SKM-1 treated with dmso at 0.1 percent for 144 hours (cell line): ENCODE results near the gene RTL9.
"Not testable (repeated sequence)": the region's sequence is repeated elsewhere in the genome, so short reads cannot be mapped to it uniquely, and the experiment has no call there.

ENCODE experiments used
- DNase-seq: peaks from one replicate; lab custom pipeline; 2025; ENCODE audit not compliant: unreplicated experiment; lab: John Stamatoyannopoulos, UW

The RTL9 gene

DNA sequence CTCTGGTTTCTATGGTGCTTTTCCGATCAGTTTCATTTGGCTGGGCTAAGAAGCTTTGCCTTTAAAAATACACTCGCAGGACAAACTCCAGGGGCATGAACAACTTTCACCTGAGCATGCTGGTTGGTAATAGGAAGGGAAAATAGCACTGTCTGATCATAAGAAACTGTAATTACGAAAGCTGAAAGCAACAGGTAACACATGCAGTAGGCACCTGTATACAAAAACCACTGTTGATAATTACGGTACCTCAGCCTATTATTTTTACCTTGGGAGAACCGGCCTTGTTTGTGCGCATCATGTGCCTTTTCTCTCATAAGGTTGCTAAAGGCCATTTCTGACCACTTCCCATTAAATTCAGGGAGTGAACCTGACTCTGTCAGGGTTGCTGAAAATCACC is 45.7 kb downstream of the RTL9 start:
- DNase-seq, result no peak

DNA sequence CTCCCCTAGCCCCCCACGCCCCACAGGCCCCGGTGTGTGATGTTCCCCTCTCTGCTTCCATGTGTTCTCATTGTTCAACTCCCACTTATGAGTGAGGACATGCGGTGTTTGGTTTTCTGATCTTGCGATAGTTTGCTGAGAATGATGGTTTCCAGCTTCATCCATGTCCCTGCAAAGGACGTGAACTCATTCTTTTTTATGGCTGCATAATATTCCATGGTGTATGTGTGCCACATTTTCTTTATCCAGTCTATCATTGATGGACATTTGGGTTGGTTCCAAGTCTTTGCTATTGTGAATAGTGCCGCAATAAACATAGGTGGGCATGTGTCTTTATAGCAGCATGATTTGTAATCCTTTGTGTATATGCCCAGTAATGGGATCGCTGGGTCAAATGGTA is 47.6 kb downstream of the RTL9 start:
- DNase-seq, result not testable (repeated sequence)

DNA sequence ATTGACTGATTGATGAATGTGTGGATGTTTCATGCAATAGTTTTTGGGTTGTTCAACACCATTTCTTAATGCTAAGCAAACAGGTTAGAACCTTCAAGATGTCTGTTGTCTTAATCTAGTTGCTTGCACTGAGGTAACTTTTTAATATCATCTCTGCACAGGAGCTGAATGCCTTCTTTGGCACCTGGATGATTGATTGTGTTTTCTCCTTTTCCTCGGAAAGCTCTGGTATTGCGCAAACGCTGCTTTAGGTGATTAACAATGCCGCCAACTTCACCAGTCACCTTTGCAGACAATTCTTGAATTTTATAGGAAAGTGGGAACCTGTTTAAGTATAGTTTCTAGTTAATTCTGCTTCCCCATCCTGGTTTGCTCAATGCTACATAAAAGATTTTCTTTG is 48.2 kb downstream of the RTL9 start:
- no peak for DNase-seq

GRCh38 chrX:110407910-110408545 is 49.4 kb downstream of the RTL9 start:
- peak; percentile 26 for DNase-seq
